Measurements from ENCODE around the gene ZRANB3.

- TF ChIP-seq CTCF (IDR thresholded peaks at IDR 0.05 in 2 of 3, conservative IDR thresholded peaks at IDR 0.05 in 1 of 3; ENCODE audit: borderline replicate concordance in 1 of 3, insufficient read depth in 1 of 3, low read depth in 2 of 3, low read length in 2 of 3) (no peak), ZNF274 (IDR thresholded peaks at IDR 0.05; ENCODE audit: low read depth, low read length) (no peak), RAD21 (IDR thresholded peaks at IDR 0.05; ENCODE audit: low read depth) (no peak), YY1 (IDR thresholded peaks at IDR 0.05; ENCODE audit: extremely low read depth, insufficient replicate concordance, low read depth, low read length) (no peak), POLR2A (IDR thresholded peaks at IDR 0.05; ENCODE audit: borderline replicate concordance, extremely low read depth, insufficient read depth, insufficient read length) (no peak)
Observed at GRCh38 chr2:135248611-135249010, 282.4 kb downstream of the ZRANB3 start.

Data from HCT116 (cell line).